Activated naive CD4-positive, alpha-beta T cell treated with anti-CD3 and anti-CD28 coated beads for 36 hours (primary cell): ENCODE measurements around the gene MACO1. TPM values are rescaled to one million over a fixed set of nuclear protein-coding genes. Genes with fewer than 3 reads are reported as not detected.

ENCODE experiments used
- CTCF ChIA-PET: fragments of 350-600 bp; sonication (Branson Sonifier 250); formaldehyde crosslinking; loops from one replicate; lab custom pipeline; 2021; ENCODE audit warnings: antibody characterized with exemption; lab: Charles Lee
- DNase-seq: peaks from one replicate; pipeline ENCODE4 v3.0.0-alpha.2; 2020
- H3K27ac Mint-ChIP-seq: one replicate; pipeline ENCODE4 v1.8.0; 2021; ENCODE audit warnings: mild to moderate bottlenecking, mixed read lengths
- H3K27me3 Mint-ChIP-seq: one replicate; pipeline ENCODE4 v1.8.0; 2021; ENCODE audit warnings: low read depth, mixed read lengths
- H3K36me3 Mint-ChIP-seq: one replicate; pipeline ENCODE4 v1.8.0; 2021; ENCODE audit warnings: low read depth, mixed read lengths
- H3K4me1 Mint-ChIP-seq: one replicate; pipeline ENCODE4 v1.8.0; 2021; ENCODE audit warnings: low read depth, mixed read lengths
- H3K4me3 Mint-ChIP-seq: one replicate; pipeline ENCODE4 v1.8.0; 2021; ENCODE audit warnings: mild to moderate bottlenecking, moderate library complexity, mixed read lengths
- H3K9me3 Mint-ChIP-seq: one replicate; pipeline ENCODE4 v1.8.0; 2021; ENCODE audit warnings: mixed read lengths
- intact Hi-C: fragments of 100-400 bp; cut with micrococcal nuclease; formaldehyde crosslinking; loops from one replicate; pipeline ENCODE4 v1.15.1; 2023
- total RNA-seq, 2 experiments: library from RNA; stranded (reverse); gene quantifications; one replicate each; pipeline ENCODE4 v1.2.3, GENCODE V29; 2021

The MACO1 gene
- total RNA-seq, 2 experiments from 2014 or later = 8.4 to 8.6 TPM

- intact Hi-C loops = no loop called here
- Mint-ChIP-seq H3K9me3 (no peaks in the 10 kb centered on the region), H3K4me3 (no peak overlapping the region), H3K27me3 (no peaks in the 10 kb centered on the region), H3K27ac (no peak overlapping the region), H3K36me3 (peaks cover 8% of the 10 kb centered on the region), H3K4me1 (peaks cover 51% of the 10 kb centered on the region)
- CTCF ChIA-PET = interaction anchor here (0.7 kb wide), 1 partner anchor 19 kb away, joined by 3 read pairs; no protein-coding TSS in a partner anchor
- no peak for DNase-seq
These were observed 37.3 kb downstream of the MACO1 start for GRCh38 chr1:25468033-25468432.

- no peak overlapping the region for H3K4me3 Mint-ChIP-seq
- peaks cover 8% of the 10 kb centered on the region for H3K36me3 Mint-ChIP-seq
- CTCF ChIA-PET = interaction anchor here (1.0 kb wide), 1 partner anchor 120 kb away, joined by 4 read pairs; no protein-coding TSS in a partner anchor
- H3K27me3 Mint-ChIP-seq = no peaks in the 10 kb centered on the region
- peaks cover 62% of the 10 kb centered on the region for H3K4me1 Mint-ChIP-seq
- no peak overlapping the region for H3K27ac Mint-ChIP-seq
- no peak for DNase-seq
- H3K9me3 Mint-ChIP-seq = no peaks in the 10 kb centered on the region
- intact Hi-C loops = no loop called here
These were observed 38.5 kb downstream of the MACO1 start for GRCh38 chr1:25469177-25469576.

- intact Hi-C loops = loop anchor here (2.0 to 10.0 kb wide), 3 partner anchors 26 to 518 kb away; no protein-coding TSS in a partner anchor
These were observed 41.8 kb downstream of the MACO1 start for GRCh38 chr1:25472471-25472870.

GRCh38 chr1:25473653-25474225 lies 43.0 kb downstream of the MACO1 start:
- CTCF ChIA-PET = interaction anchor here (6.2 kb wide), 1 partner anchor 14 kb away, joined by 39 read pairs; no protein-coding TSS in a partner anchor
- Mint-ChIP-seq H3K36me3 (peaks cover 2% of the 10 kb centered on the region), H3K4me3 (peak overlapping the region; percentile 49), H3K9me3 (no peaks in the 10 kb centered on the region), H3K4me1 (peaks cover 73% of the 10 kb centered on the region), H3K27ac (peak overlapping the region; percentile 85), H3K27me3 (no peaks in the 10 kb centered on the region)
- intact Hi-C loops = loop anchor here (1.0 to 10.0 kb wide), 4 partner anchors 27 to 519 kb away; partner anchors contain the start of gene MACO1
- peak; percentile 41 for DNase-seq

More at GRCh38 chr1:25472471-25472870, 41.8 kb downstream of the MACO1 start:
- H3K27ac Mint-ChIP-seq = no peak overlapping the region
- CTCF ChIA-PET = interaction anchor here (0.6 to 2.9 kb wide), 2 partner anchors 15 to 546 kb away, joined by 3 to 13 read pairs; no protein-coding TSS in a partner anchor
- H3K9me3 Mint-ChIP-seq = no peaks in the 10 kb centered on the region
- H3K4me3 Mint-ChIP-seq = peak overlapping the region; percentile 3
- H3K4me1 Mint-ChIP-seq = peaks cover 81% of the 10 kb centered on the region
- peaks cover 5% of the 10 kb centered on the region for H3K36me3 Mint-ChIP-seq
- peak; percentile 59 for DNase-seq
- no peaks in the 10 kb centered on the region for H3K27me3 Mint-ChIP-seq

GRCh38 chr1:25474439-25475047 lies 43.8 kb downstream of the MACO1 start:
- intact Hi-C loops = loop anchor here (5.0 to 10.0 kb wide), 2 partner anchors 48 to 520 kb away; no protein-coding TSS in a partner anchor
- Mint-ChIP-seq H3K27me3 (no peaks in the 10 kb centered on the region), H3K4me1 (peaks cover 67% of the 10 kb centered on the region), H3K4me3 (peak overlapping the region; percentile 34), H3K27ac (peak overlapping the region; percentile 85), H3K36me3 (peaks cover 2% of the 10 kb centered on the region), H3K9me3 (no peaks in the 10 kb centered on the region)
- CTCF ChIA-PET = interaction anchor here (6.2 kb wide), 1 partner anchor 13 kb away, joined by 39 read pairs; no protein-coding TSS in a partner anchor
- DNase-seq = no peak

GRCh38 chr1:25476186-25477097 lies 45.7 kb downstream of the MACO1 start:
- CTCF ChIA-PET = interaction anchor here (6.2 kb wide), 1 partner anchor 11 kb away, joined by 39 read pairs; no protein-coding TSS in a partner anchor
- no peak for DNase-seq
- H3K9me3 Mint-ChIP-seq = no peaks in the 10 kb centered on the region
- no peak overlapping the region for H3K4me3 Mint-ChIP-seq
- peak overlapping the region; percentile 54 for H3K27ac Mint-ChIP-seq
- intact Hi-C loops = loop anchor here (10.0 kb wide), 1 partner anchor 522 kb away; no protein-coding TSS in a partner anchor
- H3K4me1 Mint-ChIP-seq = peaks cover 57% of the 10 kb centered on the region
- H3K27me3 Mint-ChIP-seq = no peaks in the 10 kb centered on the region
- no peaks in the 10 kb centered on the region for H3K36me3 Mint-ChIP-seq

- peaks cover 57% of the 10 kb centered on the region for H3K4me1 Mint-ChIP-seq
- DNase-seq = peak; percentile 18
- CTCF ChIA-PET = interaction anchor here (0.8 to 6.2 kb wide), 3 partner anchors 10 to 49 kb away, joined by 3 to 39 read pairs (median 4); no protein-coding TSS in a partner anchor
- no peaks in the 10 kb centered on the region for H3K27me3 Mint-ChIP-seq
- H3K27ac Mint-ChIP-seq = peak overlapping the region; percentile 65
- H3K9me3 Mint-ChIP-seq = no peaks in the 10 kb centered on the region
- intact Hi-C loops = loop anchor here (10.0 kb wide), 1 partner anchor 523 kb away; no protein-coding TSS in a partner anchor
- H3K36me3 Mint-ChIP-seq = no peaks in the 10 kb centered on the region
- H3K4me3 Mint-ChIP-seq = no peak overlapping the region
These were observed 46.8 kb downstream of the MACO1 start for GRCh38 chr1:25477448-25478034.

GRCh38 chr1:25478633-25479032 lies 47.9 kb downstream of the MACO1 start:
- Mint-ChIP-seq H3K4me1 (peaks cover 47% of the 10 kb centered on the region), H3K36me3 (peaks cover 2% of the 10 kb centered on the region), H3K9me3 (no peaks in the 10 kb centered on the region), H3K27ac (no peak overlapping the region), H3K27me3 (no peaks in the 10 kb centered on the region), H3K4me3 (no peak overlapping the region)
- CTCF ChIA-PET = interaction anchor here (1.1 to 6.2 kb wide), 2 partner anchors 9 to 24 kb away, joined by 3 to 39 read pairs; no protein-coding TSS in a partner anchor
- no peak for DNase-seq
- intact Hi-C loops = loop anchor here (10.0 kb wide), 1 partner anchor 524 kb away; no protein-coding TSS in a partner anchor

- no peak for DNase-seq
- peaks cover 26% of the 10 kb centered on the region for H3K4me1 Mint-ChIP-seq
- CTCF ChIA-PET = interaction anchor here (0.5 to 1.0 kb wide), 3 partner anchors 16 to 257 kb away, joined by 3 to 4 read pairs (median 3); no protein-coding TSS in a partner anchor
- peaks cover 2% of the 10 kb centered on the region for H3K36me3 Mint-ChIP-seq
- H3K9me3 Mint-ChIP-seq = no peaks in the 10 kb centered on the region
- intact Hi-C loops = no loop called here
- H3K27ac Mint-ChIP-seq = no peak overlapping the region
- no peak overlapping the region for H3K4me3 Mint-ChIP-seq
- no peaks in the 10 kb centered on the region for H3K27me3 Mint-ChIP-seq
These were observed 50.9 kb downstream of the MACO1 start for GRCh38 chr1:25481625-25482024.

GRCh38 chr1:25482211-25482610 lies 51.5 kb downstream of the MACO1 start:
- Mint-ChIP-seq H3K27me3 (no peaks in the 10 kb centered on the region), H3K27ac (no peak overlapping the region), H3K9me3 (no peaks in the 10 kb centered on the region), H3K4me3 (no peak overlapping the region), H3K4me1 (peaks cover 20% of the 10 kb centered on the region), H3K36me3 (peaks cover 2% of the 10 kb centered on the region)
- CTCF ChIA-PET = interaction anchor here (0.5 to 0.7 kb wide), 2 partner anchors 26 to 256 kb away, joined by 3 to 4 read pairs; no protein-coding TSS in a partner anchor
- no peak for DNase-seq
- intact Hi-C loops = no loop called here

GRCh38 chr1:25484096-25484495 lies 53.4 kb downstream of the MACO1 start:
- no peak overlapping the region for H3K27ac Mint-ChIP-seq
- no peak overlapping the region for H3K4me3 Mint-ChIP-seq
- peaks cover 13% of the 10 kb centered on the region for H3K4me1 Mint-ChIP-seq
- H3K9me3 Mint-ChIP-seq = no peaks in the 10 kb centered on the region
- H3K27me3 Mint-ChIP-seq = no peaks in the 10 kb centered on the region
- no peak for DNase-seq
- intact Hi-C loops = no loop called here
- CTCF ChIA-PET = no interaction called here
- H3K36me3 Mint-ChIP-seq = peaks cover 2% of the 10 kb centered on the region
